GM12878 (cell line): ENCODE measurements around the gene ALG1L2. TPM values are rescaled to one million over a fixed set of nuclear protein-coding genes. Genes with fewer than 3 reads are reported as not detected.

Source experiments
- ATAC-seq: fragments of 200-7000 bp; cut with Tn5 transposase; 3 replicates; pipeline ENCODE4 v1.9.1; 2020; ENCODE audit warnings: mild to moderate bottlenecking, moderate library complexity
- BruUV-seq: library from RNA; stranded (reverse); fragments of 400-500 nt; replicated peaks from 2 replicates; lab custom pipeline; 2021; lab: Mats Ljungman, UMichigan
- CTCF ChIA-PET: fragments of 300-600 bp; sonication (Branson Sonifier 250); formaldehyde crosslinking; extraction: SDS; loops from one replicate; lab custom pipeline; 2021; ENCODE audit warnings: inconsistent platforms; lab: Yijun Ruan, JAX
- POLR2A ChIA-PET: fragments of 350-600 bp; formaldehyde crosslinking; extraction: SDS; loops from one replicate; lab custom pipeline; 2021; ENCODE audit warnings: inconsistent platforms; lab: Charles Lee
- RAD21 ChIA-PET: fragments of 300-600 bp; sonication (Branson Sonifier 250); formaldehyde crosslinking; loops from one replicate; lab custom pipeline; 2023; ENCODE audit warnings: antibody characterized with exemption; ENCODE audit not compliant: unreplicated experiment; lab: Charles Lee
- SMC1A ChIA-PET: fragments of 300-600 bp; sonication (Branson Sonifier 250); formaldehyde crosslinking; loops from one replicate; lab custom pipeline; 2023; ENCODE audit not compliant: unreplicated experiment, uncharacterized antibody; lab: Charles Lee
- DNase-seq: peaks from one replicate; pipeline ENCODE4 v3.0.0-alpha.2; 2011; ENCODE audit warnings: low read depth, low spot score
- FAIRE-seq: peaks from 3 replicates; lab custom pipeline; 2011; peaks lifted over from hg19 to GRCh38; lab: Jason Lieb, UNC
- H2AFZ ChIP-seq: 2 replicates; pipeline ENCODE4 v1.6.0; 2011; ENCODE audit warnings: low read depth, low read length, control low read depth; ENCODE audit not compliant: control insufficient read depth
- H3K27ac ChIP-seq: 2 replicates; pipeline ENCODE4 v1.5.1; 2011; ENCODE audit warnings: control low read depth; ENCODE audit not compliant: control insufficient read depth, insufficient read depth
- H3K27me3 ChIP-seq, 2 experiments: replicated peaks in 1 of 2; 2 replicates each; pipeline versions ENCODE4 v1.6.0 to v1.6.1; 2011; ENCODE audit warnings: low read length in 1 of 2; ENCODE audit not compliant: control insufficient read depth in 2 of 2, insufficient read depth in 2 of 2
- H3K36me3 ChIP-seq, 2 experiments: 2 replicates each; pipeline ENCODE4 v1.5.1; 2011; ENCODE audit warnings: low read length in 1 of 2; ENCODE audit not compliant: control insufficient read depth in 2 of 2, insufficient read depth in 2 of 2
- H3K4me1 ChIP-seq: 2 replicates; pipeline ENCODE4 v1.6.1; 2011; ENCODE audit warnings: mild to moderate bottlenecking, low read length, moderate library complexity, mixed read lengths; ENCODE audit not compliant: control insufficient read depth, insufficient read depth
- H3K4me2 ChIP-seq: 2 replicates; pipeline ENCODE4 v1.6.0; 2011; ENCODE audit warnings: control low read depth; ENCODE audit not compliant: control insufficient read depth, insufficient read depth
- H3K4me3 ChIP-seq: fragments of 200-600 bp; sonication (generic); 2 replicates; pipeline ENCODE4 v1.5.1; 2016
- H3K79me2 ChIP-seq: 2 replicates; pipeline ENCODE4 v1.6.0; 2011; ENCODE audit warnings: low read length; ENCODE audit not compliant: control insufficient read depth, insufficient read depth
- H3K9ac ChIP-seq: 2 replicates; pipeline ENCODE4 v1.8.0; 2011; ENCODE audit warnings: low read length, control low read depth, mixed read lengths; ENCODE audit not compliant: control insufficient read depth, insufficient read depth
- H3K9me3 ChIP-seq: replicated peaks from 3 replicates; pipeline ENCODE4 v1.5.1; 2011; ENCODE audit warnings: mild to moderate bottlenecking, low read length; ENCODE audit not compliant: control insufficient read depth, insufficient read depth
- H4K20me1 ChIP-seq: 2 replicates; pipeline ENCODE4 v1.6.0; 2011; ENCODE audit not compliant: control insufficient read depth, insufficient read depth
- ASH2L ChIP-seq: fragments of 300-600, 200-600 bp; sonication (generic); IDR thresholded peaks from 2 replicates; pipeline ENCODE4 v1.6.1; 2017; ENCODE audit warnings: low read depth, mild to moderate bottlenecking, borderline replicate concordance
- E4F1 ChIP-seq: fragments of 450-650 bp; IDR thresholded peaks from 2 replicates; pipeline ENCODE4 v1.6.1; 2018; ENCODE audit warnings: borderline replicate concordance, mild to moderate bottlenecking; ENCODE audit not compliant: partially characterized antibody
- EGR1 ChIP-seq, 2 experiments: IDR thresholded peaks; 1 replicate in 1 of 2; 2 replicates in 1 of 2; pipeline ENCODE4 v1.6.1; 2011 to 2012; ENCODE audit warnings: low read depth in 2 of 2, low read length in 2 of 2, borderline replicate concordance in 1 of 2, mild to moderate bottlenecking in 1 of 2, moderate library complexity in 1 of 2
- HCFC1 ChIP-seq: fragments of 150-350 bp; IDR thresholded peaks from 2 replicates; pipeline ENCODE4 v1.6.1; 2014; ENCODE audit warnings: low read length
- POLR2A ChIP-seq: IDR thresholded peaks from 2 replicates; pipeline ENCODE4 v1.6.1; 2011; ENCODE audit warnings: low read depth, mild to moderate bottlenecking, low read length
- TCF3 ChIP-seq: IDR thresholded peaks from 2 replicates; pipeline ENCODE4 v1.6.1; 2012; ENCODE audit warnings: low read depth, mild to moderate bottlenecking, low read length, borderline replicate concordance; ENCODE audit not compliant: insufficient read depth
- WGBS: methylation state at CpG from one replicate; pipeline ENCODE4 v1.1.6; 2016; ENCODE audit warnings: low lambda C conversion rate; ENCODE audit not compliant: insufficient replicate concordance, insufficient coverage; ENCODE audit errors: missing lambda C conversion rate; 5-methylcytosine and 5-hydroxymethylcytosine counted together
- in situ Hi-C: fragments of 300-500 bp; cut with MboI; formaldehyde crosslinking; loops from 9 replicates; pipeline ENCODE4 v1.14.3; 2018; ENCODE audit warnings: mixed read lengths
- intact Hi-C: fragments of 100-400 bp; cut with micrococcal nuclease; formaldehyde crosslinking; loops from one replicate; pipeline ENCODE4 v1.14.2; 2022; ENCODE audit not compliant: unreplicated experiment
- polyA plus RNA-seq, 11 experiments: library from polyadenylated mRNA; depleted of rRNA in 4 of 11; unstranded in 6 of 11; stranded (reverse) in 5 of 11; fragments of >200 nt; fragmentation: Nextera tagmentation in 4 of 11; fragmentation: Illumina TruSeq in 1 of 11; extraction: Ambion mirVana in 4 of 11; extraction: Trizol in 1 of 11; gene quantifications; 1 replicate in 1 of 11; 2 replicates in 10 of 11; pipeline versions ENCODE4 v1.2.1 to v1.2.3, GENCODE V29; 2011 to 2016; ENCODE audit warnings: inconsistent platforms in 2 of 11, missing spikeins in 2 of 11, low read depth in 1 of 11
- total RNA-seq, 4 experiments: library from RNA; depleted of rRNA in 3 of 4; stranded (reverse); fragments of >200 nt in 3 of 4; fragmentation: Illumina TruSeq in 1 of 4; extraction: Trizol in 1 of 4; gene quantifications; 2 replicates each; pipeline versions ENCODE4 v1.2.1 to v1.2.3, GENCODE V29; 2013 to 2021
- TF ChIP-seq, protein P1 (sequence below): fragments of 150-350 bp; IDR thresholded peaks from 2 replicates; pipeline ENCODE4 v1.6.1; 2014; ENCODE audit warnings: mild to moderate bottlenecking, low read depth, low read length
- TF ChIP-seq, protein P2 (sequence below): fragments of 450-650 bp; IDR thresholded peaks from 2 replicates; pipeline ENCODE4 v1.6.1; 2018; ENCODE audit warnings: mild to moderate bottlenecking, low read depth, moderate library complexity; ENCODE audit not compliant: partially characterized antibody
- TF ChIP-seq, protein P3 (sequence below): fragments of 450-650 bp; IDR thresholded peaks from 2 replicates; pipeline ENCODE4 v1.6.1; 2016; ENCODE audit warnings: mild to moderate bottlenecking

ALG1L2 gene
- total and polyA plus RNA-seq, 10 of the 15 experiments (the other 5 are each of a cell fraction or from before 2014, with no cell fraction given), result 0.09 to 0.31 (median 0.16) TPM; not detected in 6

GRCh38 chr3:130084436-130084980 lies 2.9 kb downstream of the ALG1L2 start (continued):
- TF ChIP-seq ASH2L (no peak), TCF3 (no peak), HCFC1 (no peak), EGR1 (IDR thresholded peaks at IDR 0.05; ENCODE audit: borderline replicate concordance in 1 of 2, low read depth in 2 of 2, low read length in 2 of 2) (no peak), POLR2A (no peak)

GRCh38 chr3:130085881-130086280 lies 4.2 kb downstream of the ALG1L2 start:
- 33% methylated on average over 5 of the region's 6 CpGs for WGBS
- CTCF ChIA-PET, result no interaction called here
- SMC1A ChIA-PET, result no interaction called here
- in situ Hi-C loops, result no loop called here
- Histone ChIP-seq H3K4me3 (no peak overlapping the region), H3K4me1 (no peaks in the 10 kb centered on the region), H3K4me2 (no peak overlapping the region), H3K36me3 (no peaks in the 10 kb centered on the region), H3K79me2 (no peaks in the 10 kb centered on the region), H3K9me3 (no peaks in the 10 kb centered on the region), H4K20me1 (no peaks in the 10 kb centered on the region), H3K27ac (no peak overlapping the region), H2AFZ (no peak overlapping the region), H3K9ac (no peak overlapping the region), H3K27me3 (no peaks in the 10 kb centered on the region)
- FAIRE-seq, result no peak
- RAD21 ChIA-PET, result no interaction called here
- BruUV-seq, result TSS peak; percentile 31
- POLR2A ChIA-PET, result no interaction called here
- TF ChIP-seq, protein P1, sequence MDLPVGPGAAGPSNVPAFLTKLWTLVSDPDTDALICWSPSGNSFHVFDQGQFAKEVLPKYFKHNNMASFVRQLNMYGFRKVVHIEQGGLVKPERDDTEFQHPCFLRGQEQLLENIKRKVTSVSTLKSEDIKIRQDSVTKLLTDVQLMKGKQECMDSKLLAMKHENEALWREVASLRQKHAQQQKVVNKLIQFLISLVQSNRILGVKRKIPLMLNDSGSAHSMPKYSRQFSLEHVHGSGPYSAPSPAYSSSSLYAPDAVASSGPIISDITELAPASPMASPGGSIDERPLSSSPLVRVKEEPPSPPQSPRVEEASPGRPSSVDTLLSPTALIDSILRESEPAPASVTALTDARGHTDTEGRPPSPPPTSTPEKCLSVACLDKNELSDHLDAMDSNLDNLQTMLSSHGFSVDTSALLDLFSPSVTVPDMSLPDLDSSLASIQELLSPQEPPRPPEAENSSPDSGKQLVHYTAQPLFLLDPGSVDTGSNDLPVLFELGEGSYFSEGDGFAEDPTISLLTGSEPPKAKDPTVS, result no peak
- TF ChIP-seq, protein P2, sequence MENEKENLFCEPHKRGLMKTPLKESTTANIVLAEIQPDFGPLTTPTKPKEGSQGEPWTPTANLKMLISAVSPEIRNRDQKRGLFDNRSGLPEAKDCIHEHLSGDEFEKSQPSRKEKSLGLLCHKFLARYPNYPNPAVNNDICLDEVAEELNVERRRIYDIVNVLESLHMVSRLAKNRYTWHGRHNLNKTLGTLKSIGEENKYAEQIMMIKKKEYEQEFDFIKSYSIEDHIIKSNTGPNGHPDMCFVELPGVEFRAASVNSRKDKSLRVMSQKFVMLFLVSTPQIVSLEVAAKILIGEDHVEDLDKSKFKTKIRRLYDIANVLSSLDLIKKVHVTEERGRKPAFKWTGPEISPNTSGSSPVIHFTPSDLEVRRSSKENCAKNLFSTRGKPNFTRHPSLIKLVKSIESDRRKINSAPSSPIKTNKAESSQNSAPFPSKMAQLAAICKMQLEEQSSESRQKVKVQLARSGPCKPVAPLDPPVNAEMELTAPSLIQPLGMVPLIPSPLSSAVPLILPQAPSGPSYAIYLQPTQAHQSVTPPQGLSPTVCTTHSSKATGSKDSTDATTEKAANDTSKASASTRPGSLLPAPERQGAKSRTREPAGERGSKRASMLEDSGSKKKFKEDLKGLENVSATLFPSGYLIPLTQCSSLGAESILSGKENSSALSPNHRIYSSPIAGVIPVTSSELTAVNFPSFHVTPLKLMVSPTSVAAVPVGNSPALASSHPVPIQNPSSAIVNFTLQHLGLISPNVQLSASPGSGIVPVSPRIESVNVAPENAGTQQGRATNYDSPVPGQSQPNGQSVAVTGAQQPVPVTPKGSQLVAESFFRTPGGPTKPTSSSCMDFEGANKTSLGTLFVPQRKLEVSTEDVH, result no peak
- TF ChIP-seq, protein P3, sequence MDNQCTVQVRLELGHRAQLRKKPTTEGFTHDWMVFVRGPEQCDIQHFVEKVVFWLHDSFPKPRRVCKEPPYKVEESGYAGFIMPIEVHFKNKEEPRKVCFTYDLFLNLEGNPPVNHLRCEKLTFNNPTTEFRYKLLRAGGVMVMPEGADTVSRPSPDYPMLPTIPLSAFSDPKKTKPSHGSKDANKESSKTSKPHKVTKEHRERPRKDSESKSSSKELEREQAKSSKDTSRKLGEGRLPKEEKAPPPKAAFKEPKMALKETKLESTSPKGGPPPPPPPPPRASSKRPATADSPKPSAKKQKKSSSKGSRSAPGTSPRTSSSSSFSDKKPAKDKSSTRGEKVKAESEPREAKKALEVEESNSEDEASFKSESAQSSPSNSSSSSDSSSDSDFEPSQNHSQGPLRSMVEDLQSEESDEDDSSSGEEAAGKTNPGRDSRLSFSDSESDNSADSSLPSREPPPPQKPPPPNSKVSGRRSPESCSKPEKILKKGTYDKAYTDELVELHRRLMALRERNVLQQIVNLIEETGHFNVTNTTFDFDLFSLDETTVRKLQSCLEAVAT, result no peak
- TF ChIP-seq E4F1, result no peak
- no peak for DNase-seq
- intact Hi-C loops, result no loop called here
- no peak for ATAC-seq
